K562 (cell line): ENCODE results near the gene SLCO1B1. TPM values are rescaled to one million over a fixed set of nuclear protein-coding genes. Genes with fewer than 3 reads are reported as not detected.

Experiments
- ATAC-seq: fragments of 200-7000 bp; cut with Tn5 transposase; 3 replicates; pipeline ENCODE4 v1.9.1; 2020; ENCODE audit warnings: moderate library complexity
- BruUV-seq: library from RNA; stranded (reverse); fragments of 400-500 nt; replicated peaks from 2 replicates; lab custom pipeline; 2021; lab: Mats Ljungman, UMichigan
- CTCF ChIA-PET: fragments of 300-600 bp; formaldehyde crosslinking; extraction: SDS; loops from one replicate; lab custom pipeline; 2021; ENCODE audit warnings: low intra/inter-chr PET ratio; lab: Yijun Ruan, JAX
- POLR2A ChIA-PET: fragments of 300-600, 350-650 bp; sonication (Branson Sonifier 250); formaldehyde crosslinking; extraction: SDS; loops from one replicate; lab custom pipeline; 2021; ENCODE audit warnings: antibody characterized with exemption, inconsistent platforms; lab: Yijun Ruan, JAX
- DNase-seq, 4 experiments: peaks; one replicate each; pipeline versions ENCODE4 v3.0.0 to v3.0.0-alpha.2; 2011 to 2018; ENCODE audit warnings: low spot score in 3 of 4, mixed read lengths in 3 of 4; ENCODE audit errors: extremely low read depth in 1 of 4
- FAIRE-seq: peaks from 2 replicates; lab custom pipeline; 2011; peaks lifted over from hg19 to GRCh38; lab: Jason Lieb, UNC
- H2AFZ ChIP-seq: 2 replicates; pipeline ENCODE4 v1.6.0; 2011; ENCODE audit warnings: low read depth, low read length, control low read depth, inconsistent platforms
- H3K27ac ChIP-seq: fragments of 200-600 bp; 3 replicates; pipeline ENCODE4 v1.8.0; 2011; ENCODE audit warnings: low read depth, mild to moderate bottlenecking, control low read depth, inconsistent platforms, low read length, moderate library complexity, mixed read lengths; ENCODE audit errors: extremely low read depth
- H3K27me3 ChIP-seq, 2 experiments: fragments of 300-600 bp in 1 of 2; 2 replicates in 1 of 2; 3 replicates in 1 of 2; pipeline versions ENCODE4 v1.6.0 to v1.8.0; 2011; ENCODE audit warnings: inconsistent platforms in 2 of 2, low read length in 2 of 2, mild to moderate bottlenecking in 1 of 2, mixed read lengths in 1 of 2, moderate library complexity in 1 of 2; ENCODE audit not compliant: control insufficient read depth in 2 of 2, insufficient read depth in 2 of 2
- H3K36me3 ChIP-seq: fragments of 300-600 bp; 3 replicates; pipeline ENCODE4 v1.8.0; 2011; ENCODE audit warnings: mild to moderate bottlenecking, low read length, inconsistent platforms; ENCODE audit not compliant: control insufficient read depth, insufficient read depth
- H3K4me1 ChIP-seq, 2 experiments: fragments of 200-600 bp in 1 of 2; replicated peaks in 1 of 2; 2 replicates in 1 of 2; 3 replicates in 1 of 2; pipeline versions ENCODE4 v1.5.1 to v1.8.0; 2011; ENCODE audit warnings: inconsistent platforms in 2 of 2, low read length in 2 of 2, mild to moderate bottlenecking in 1 of 2, mixed read lengths in 1 of 2, moderate library complexity in 1 of 2; ENCODE audit not compliant: control insufficient read depth in 2 of 2, insufficient read depth in 2 of 2
- H3K4me2 ChIP-seq: 2 replicates; pipeline ENCODE4 v1.6.1; 2011; ENCODE audit warnings: low read length, control low read depth, inconsistent platforms, mixed read lengths; ENCODE audit not compliant: insufficient read depth
- H3K4me3 ChIP-seq: fragments of 200-600 bp; sonication (generic), shearing (Covaris generic); 2 replicates; pipeline ENCODE4 v1.5.1; 2016; ENCODE audit warnings: control low read depth, inconsistent platforms
- H3K79me2 ChIP-seq: fragments of 200-600 bp; 3 replicates; pipeline ENCODE4 v1.8.0; 2011; ENCODE audit warnings: low read length, inconsistent platforms; ENCODE audit not compliant: control insufficient read depth, insufficient read depth
- H3K9ac ChIP-seq, 2 experiments: 2 replicates each; pipeline versions ENCODE4 v1.6.0 to v1.6.1; 2011; ENCODE audit warnings: low read depth in 2 of 2, low read length in 2 of 2, control low read depth in 1 of 2, inconsistent platforms in 1 of 2, mild to moderate bottlenecking in 1 of 2, mixed read lengths in 1 of 2; ENCODE audit not compliant: insufficient read depth in 1 of 2
- H3K9me1 ChIP-seq: one replicate; pipeline ENCODE4 v1.6.0; 2011; ENCODE audit warnings: inconsistent platforms, mild to moderate bottlenecking, low read length, moderate library complexity; ENCODE audit not compliant: control insufficient read depth, insufficient read depth
- H3K9me3 ChIP-seq: replicated peaks from 2 replicates; pipeline ENCODE4 v1.5.1; 2011; ENCODE audit warnings: low read depth, low read length, inconsistent platforms; ENCODE audit not compliant: control insufficient read depth, insufficient read depth
- H4K20me1 ChIP-seq: replicated peaks from 2 replicates; pipeline ENCODE4 v1.6.1; 2011; ENCODE audit warnings: low read length, inconsistent platforms, mixed read lengths; ENCODE audit not compliant: control insufficient read depth, insufficient read depth
- ARHGAP35 ChIP-seq: fragments of 450-650 bp; IDR thresholded peaks from 2 replicates; pipeline ENCODE4 v1.6.1; 2018; ENCODE audit not compliant: partially characterized antibody
- ATF7 ChIP-seq: fragments of 450-650 bp; IDR thresholded peaks from 2 replicates; pipeline ENCODE4 v1.7.1; 2014; ENCODE audit warnings: mild to moderate bottlenecking, moderate library complexity
- BRF1 ChIP-seq: IDR thresholded peaks from 3 replicates; pipeline ENCODE4 v1.6.1; 2011; ENCODE audit warnings: borderline replicate concordance, mild to moderate bottlenecking; ENCODE audit not compliant: insufficient read length; ENCODE audit errors: extremely low read depth
- CBX5 ChIP-seq: IDR thresholded peaks from 2 replicates; pipeline ENCODE4 v1.6.1; 2014; ENCODE audit warnings: low read depth, borderline replicate concordance
- CREB1 ChIP-seq, 2 experiments: sonication (generic) in 1 of 2; formaldehyde crosslinking in 1 of 2; IDR thresholded peaks; 2 replicates each; pipeline versions ENCODE4 v1.6.1 to v1.8.0; 2012 to 2022; ENCODE audit warnings: inconsistent platforms in 1 of 2, mild to moderate bottlenecking in 1 of 2, missing genetic modification reagents in 1 of 2, moderate library complexity in 1 of 2
- DMBX1 ChIP-seq: fragments of 250-450 bp; sonication (Bioruptor Pico); IDR thresholded peaks from 2 replicates; pipeline ENCODE4 v1.8.0; 2022; ENCODE audit warnings: inconsistent platforms, mild to moderate bottlenecking, moderate library complexity, borderline replicate concordance
- HDAC2 ChIP-seq: fragments of 450-650 bp; IDR thresholded peaks from 2 replicates; pipeline ENCODE4 v1.6.1; 2016; ENCODE audit warnings: mild to moderate bottlenecking
- MCM2 ChIP-seq: fragments of 450-650 bp; IDR thresholded peaks from 2 replicates; pipeline ENCODE4 v1.6.1; 2017; ENCODE audit warnings: low read depth, mild to moderate bottlenecking
- MLX ChIP-seq, 2 experiments: fragments of 450-650 bp in 1 of 2; sonication (generic) in 1 of 2; formaldehyde crosslinking; conservative IDR thresholded peaks; 2 replicates each; pipeline versions ENCODE4 v1.4.0 to v1.8.1; 2020 to 2022; ENCODE audit warnings: mild to moderate bottlenecking in 1 of 2, missing genetic modification reagents in 1 of 2
- PHF20 ChIP-seq: fragments of 450-650 bp; IDR thresholded peaks from 2 replicates; pipeline ENCODE4 v1.6.1; 2018; ENCODE audit not compliant: partially characterized antibody
- POU5F1 ChIP-seq: fragments of 150-350 bp; IDR thresholded peaks from 2 replicates; pipeline ENCODE4 v1.6.1; 2014; ENCODE audit warnings: borderline replicate concordance, low read length, low read depth, mild to moderate bottlenecking; ENCODE audit not compliant: partially characterized antibody
- TBL1XR1 ChIP-seq, 2 experiments: IDR thresholded peaks; 2 replicates each; pipeline ENCODE4 v1.6.1; 2012; ENCODE audit warnings: improper control_type of control experiment in 2 of 2, low read length in 2 of 2, mild to moderate bottlenecking in 1 of 2
- TCFL5 ChIP-seq: fragments of 250-450 bp; sonication (Bioruptor Pico); conservative IDR thresholded peaks from 2 replicates; pipeline ENCODE4 v1.6.1; 2021; ENCODE audit warnings: mild to moderate bottlenecking, moderate library complexity, matching md5 sums
- THAP7 ChIP-seq: fragments of 250-450 bp; sonication (Bioruptor Pico); IDR thresholded peaks from 2 replicates; pipeline ENCODE4 v1.5.0; 2021
- ZFPM2 ChIP-seq: fragments of 250-450 bp; sonication (Bioruptor Pico); IDR thresholded peaks from 2 replicates; pipeline ENCODE4 v1.5.1; 2022; ENCODE audit warnings: mild to moderate bottlenecking
- ZNF311 ChIP-seq: fragments of 250-450 bp; sonication (Bioruptor Pico); IDR thresholded peaks from 2 replicates; pipeline ENCODE4 v1.4.0; 2020; ENCODE audit warnings: mild to moderate bottlenecking, moderate library complexity
- WGBS: fragments of 100-300 bp; shearing (Covaris generic); methylation state at CpG from one replicate; pipeline ENCODE4 v1.1.6; 2016; ENCODE audit warnings: low coverage, mixed read lengths; ENCODE audit not compliant: insufficient coverage; ENCODE audit errors: missing lambda C conversion rate; 5-methylcytosine and 5-hydroxymethylcytosine counted together
- in situ Hi-C: fragments of 300-500 bp; cut with MboI; formaldehyde crosslinking; loops from 4 replicates; pipeline ENCODE4 v1.15.0; 2018; ENCODE audit warnings: inconsistent platforms, mixed read lengths
- intact Hi-C: fragments of 100-400 bp; cut with micrococcal nuclease; formaldehyde crosslinking; loops from 2 replicates; pipeline ENCODE4 v1.14.2; 2022
- polyA plus RNA-seq, 8 experiments: library from polyadenylated mRNA; depleted of rRNA in 4 of 8; stranded (reverse) in 5 of 8; unstranded in 3 of 8; fragments of >200 nt; fragmentation: Nextera tagmentation in 2 of 8; fragmentation: Illumina TruSeq in 1 of 8; extraction: Ambion mirVana in 2 of 8; extraction: Trizol in 1 of 8; gene quantifications; 2 replicates each; pipeline versions ENCODE4 v1.2.1 to v1.2.3, GENCODE V29; 2011 to 2014; ENCODE audit warnings: inconsistent platforms in 1 of 8, missing spikeins in 1 of 8
- total RNA-seq, 7 experiments: library from RNA; depleted of rRNA in 6 of 7; stranded (reverse); fragments of >200 nt in 6 of 7; fragmentation: Illumina TruSeq in 2 of 7; extraction: Trizol in 2 of 7; gene quantifications; 2 replicates each; pipeline versions ENCODE4 v1.2.1 to v1.2.3, GENCODE V29; 2011 to 2021; ENCODE audit warnings: low replicate concordance in 1 of 7
- TF ChIP-seq, protein P1 (sequence below): fragments of 250-450 bp; sonication (Bioruptor Pico); IDR thresholded peaks from 2 replicates; pipeline ENCODE4 v1.8.0; 2021; ENCODE audit warnings: mild to moderate bottlenecking, moderate library complexity
- TF ChIP-seq, protein P2 (sequence below): fragments of 450-650 bp; formaldehyde crosslinking; IDR thresholded peaks from 2 replicates; pipeline ENCODE4 v1.4.0; 2020; ENCODE audit warnings: mild to moderate bottlenecking, mixed read lengths

SLCO1B1 gene
- total and polyA plus RNA-seq, 9 of the 15 experiments (the other 6 are each of a cell fraction or from before 2014, with no cell fraction given): 0.04 TPM; not detected in 8

DNA sequence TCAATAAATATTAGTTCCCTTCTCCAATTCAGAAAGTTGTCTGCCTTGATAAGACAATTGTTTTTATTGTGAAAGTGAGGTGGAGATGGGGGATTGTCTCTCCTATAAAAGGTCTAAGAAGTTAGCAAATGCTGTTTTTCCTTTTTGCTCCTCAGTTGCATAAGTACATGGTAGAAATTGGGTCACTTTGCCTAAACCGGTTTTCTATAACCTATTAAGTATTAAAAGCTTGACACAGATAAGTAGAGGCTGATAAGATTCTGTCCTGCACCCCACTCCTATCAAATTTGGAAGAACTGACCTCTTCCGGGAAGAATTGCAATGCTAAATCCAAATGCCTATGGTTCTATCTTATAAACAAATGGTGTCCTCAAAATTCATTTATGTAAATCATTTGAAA lies 7.0 kb downstream of the SLCO1B1 start:
- no peaks in the 10 kb centered on the region for H3K27me3 ChIP-seq
- H3K4me1 ChIP-seq: no peaks in the 10 kb centered on the region
- no peaks in the 10 kb centered on the region for H3K79me2 ChIP-seq
- no TSS peak for BruUV-seq
- intact Hi-C loops: no loop called here
- no peaks in the 10 kb centered on the region for H3K9me3 ChIP-seq
- no peak overlapping the region for H3K4me2 ChIP-seq
- in situ Hi-C loops: no loop called here
- no peak overlapping the region for H3K27ac ChIP-seq
- H2AFZ ChIP-seq: no peak overlapping the region
- FAIRE-seq (no peak), ATAC-seq (no peak), DNase-seq (no peak)
- no peaks in the 10 kb centered on the region for H3K36me3 ChIP-seq
- TF ChIP-seq THAP7 (CRISPR knock-in tag): no peak
- no peak for TF ChIP-seq BRF1
- no peak for TF ChIP-seq MLX (CRISPR knock-in tag; conservative IDR thresholded peaks at IDR 0.05)
- no peak for TF ChIP-seq ATF7
- TF ChIP-seq PHF20: no peak
- TF ChIP-seq ZFPM2 (CRISPR knock-in tag): no peak
- TF ChIP-seq TBL1XR1 (IDR thresholded peaks at IDR 0.05; ENCODE audit: low read length in 2 of 2): no peak
- TF ChIP-seq CREB1 (IDR thresholded peaks at IDR 0.05): no peak
- no peak for TF ChIP-seq CREB1 (CRISPR knock-in tag; IDR thresholded peaks at IDR 0.05)
- TF ChIP-seq TCFL5 (CRISPR knock-in tag): no peak
- TF ChIP-seq HDAC2: no peak
- TF ChIP-seq, protein P1, sequence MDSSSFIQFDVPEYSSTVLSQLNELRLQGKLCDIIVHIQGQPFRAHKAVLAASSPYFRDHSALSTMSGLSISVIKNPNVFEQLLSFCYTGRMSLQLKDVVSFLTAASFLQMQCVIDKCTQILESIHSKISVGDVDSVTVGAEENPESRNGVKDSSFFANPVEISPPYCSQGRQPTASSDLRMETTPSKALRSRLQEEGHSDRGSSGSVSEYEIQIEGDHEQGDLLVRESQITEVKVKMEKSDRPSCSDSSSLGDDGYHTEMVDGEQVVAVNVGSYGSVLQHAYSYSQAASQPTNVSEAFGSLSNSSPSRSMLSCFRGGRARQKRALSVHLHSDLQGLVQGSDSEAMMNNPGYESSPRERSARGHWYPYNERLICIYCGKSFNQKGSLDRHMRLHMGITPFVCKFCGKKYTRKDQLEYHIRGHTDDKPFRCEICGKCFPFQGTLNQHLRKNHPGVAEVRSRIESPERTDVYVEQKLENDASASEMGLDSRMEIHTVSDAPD: no peak
- no peak for TF ChIP-seq CBX5
- TF ChIP-seq, protein P2, sequence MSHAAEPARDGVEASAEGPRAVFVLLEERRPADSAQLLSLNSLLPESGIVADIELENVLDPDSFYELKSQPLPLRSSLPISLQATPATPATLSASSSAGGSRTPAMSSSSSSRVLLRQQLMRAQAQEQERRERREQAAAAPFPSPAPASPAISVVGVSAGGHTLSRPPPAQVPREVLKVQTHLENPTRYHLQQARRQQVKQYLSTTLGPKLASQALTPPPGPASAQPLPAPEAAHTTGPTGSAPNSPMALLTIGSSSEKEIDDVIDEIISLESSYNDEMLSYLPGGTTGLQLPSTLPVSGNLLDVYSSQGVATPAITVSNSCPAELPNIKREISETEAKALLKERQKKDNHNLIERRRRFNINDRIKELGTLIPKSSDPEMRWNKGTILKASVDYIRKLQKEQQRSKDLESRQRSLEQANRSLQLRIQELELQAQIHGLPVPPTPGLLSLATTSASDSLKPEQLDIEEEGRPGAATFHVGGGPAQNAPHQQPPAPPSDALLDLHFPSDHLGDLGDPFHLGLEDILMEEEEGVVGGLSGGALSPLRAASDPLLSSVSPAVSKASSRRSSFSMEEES (CRISPR knock-in tag): no peak
- TF ChIP-seq MCM2: no peak
- no peak for TF ChIP-seq DMBX1
- no peak for TF ChIP-seq ARHGAP35
- no peak for TF ChIP-seq POU5F1
- no peak for TF ChIP-seq ZNF311 (CRISPR knock-in tag)
- H3K9me1 ChIP-seq: no peaks in the 10 kb centered on the region
- no peak overlapping the region for H3K4me3 ChIP-seq
- ChIA-PET CTCF (no interaction called here), POLR2A (no interaction called here)
- H3K9ac ChIP-seq: no peak overlapping the region
- H4K20me1 ChIP-seq: no peaks in the 10 kb centered on the region
- 13% methylated on average over 1 of the region's 2 CpGs for WGBS
